Endothelial cell of umbilical vein (primary cell): ENCODE data around the gene OR5H15.
"Not testable (repeated sequence)": the region's sequence is repeated elsewhere in the genome, so short reads cannot be mapped to it uniquely, and the experiment has no call there.

Experiments used
- CTCF ChIP-seq, 2 donors: IDR thresholded peaks; 1 replicate in 1 of 2; 2 replicates in 1 of 2; pipeline ENCODE4 v1.5.1; 2011; ENCODE audit warnings: low read length in 2 of 2, mild to moderate bottlenecking in 2 of 2, moderate library complexity in 2 of 2, control low read depth in 1 of 2, inconsistent platforms in 1 of 2, low read depth in 1 of 2; ENCODE audit not compliant: insufficient read depth in 1 of 2; ENCODE audit errors: extremely low read depth in 1 of 2
- EZH2 ChIP-seq: IDR thresholded peaks from 2 replicates; pipeline ENCODE4 v1.6.1; 2012; ENCODE audit warnings: borderline replicate concordance, low read depth, mild to moderate bottlenecking, moderate library complexity, low read length, inconsistent platforms; ENCODE audit not compliant: severe bottlenecking
- JUN ChIP-seq: IDR thresholded peaks from 2 replicates; pipeline ENCODE4 v1.6.1; 2011; ENCODE audit warnings: borderline replicate concordance, low read depth; ENCODE audit not compliant: insufficient read length, insufficient read depth
- MAX ChIP-seq: IDR thresholded peaks from 2 replicates; pipeline ENCODE4 v1.6.1; 2011; ENCODE audit not compliant: insufficient read depth, insufficient read length
- MYC ChIP-seq: IDR thresholded peaks from one replicate; pipeline ENCODE4 v1.6.1; 2011; ENCODE audit warnings: mild to moderate bottlenecking, low read depth, low read length
- POLR2A ChIP-seq: IDR thresholded peaks from 2 replicates; pipeline ENCODE4 v1.6.1; 2012; ENCODE audit warnings: low read depth, mild to moderate bottlenecking, control low read depth, low read length
- POLR2AphosphoS5 ChIP-seq: IDR thresholded peaks from 2 replicates; pipeline ENCODE4 v1.6.1; 2012; ENCODE audit warnings: low read depth, mild to moderate bottlenecking, control low read depth, low read length, moderate library complexity; ENCODE audit not compliant: insufficient read depth

GRCh38 chr3:98196293-98196692, 29.8 kb downstream of the OR5H15 start:
- not testable (repeated sequence) for TF ChIP-seq CTCF (IDR thresholded peaks at IDR 0.05; ENCODE audit: extremely low read depth in 1 of 2, insufficient read depth in 1 of 2, low read depth in 1 of 2, low read length in 2 of 2); POLR2A; MAX; POLR2AphosphoS5; MYC; JUN; EZH2
